Calu3 (cell line): ENCODE results near the gene AMMECR1L. TPM values are rescaled to one million over a fixed set of nuclear protein-coding genes. Genes with fewer than 3 reads are reported as not detected.

Experiments used
- BruUV-seq: library from RNA; stranded (reverse); fragments of 400-500 nt; replicated peaks from 2 replicates; lab custom pipeline; 2021; lab: Mats Ljungman, UMichigan
- CTCF ChIA-PET: fragments of 300-600 bp; sonication (Branson Sonifier 250); formaldehyde crosslinking; loops from one replicate; lab custom pipeline; 2022; ENCODE audit warnings: antibody characterized with exemption; lab: Charles Lee
- DNase-seq: peaks from one replicate; pipeline ENCODE4 v3.0.0; 2022
- H3K27ac Mint-ChIP-seq: one replicate; pipeline ENCODE4 v1.8.0; 2022; ENCODE audit warnings: mixed read lengths; ENCODE audit not compliant: unreplicated experiment
- H3K27me3 Mint-ChIP-seq: one replicate; pipeline ENCODE4 v1.8.0; 2022; ENCODE audit warnings: mixed read lengths; ENCODE audit not compliant: unreplicated experiment
- H3K36me3 Mint-ChIP-seq: one replicate; pipeline ENCODE4 v1.8.0; 2022; ENCODE audit warnings: mild to moderate bottlenecking, moderate library complexity, mixed read lengths; ENCODE audit not compliant: insufficient read depth, unreplicated experiment
- H3K4me1 Mint-ChIP-seq: one replicate; pipeline ENCODE4 v1.8.0; 2022; ENCODE audit warnings: mild to moderate bottlenecking, low read depth, mixed read lengths; ENCODE audit not compliant: unreplicated experiment
- H3K4me3 Mint-ChIP-seq: one replicate; pipeline ENCODE4 v1.8.0; 2022; ENCODE audit warnings: mild to moderate bottlenecking, low read depth, moderate library complexity, mixed read lengths; ENCODE audit not compliant: unreplicated experiment
- H3K9me3 Mint-ChIP-seq: one replicate; pipeline ENCODE4 v1.8.0; 2022; ENCODE audit warnings: low read depth, mixed read lengths; ENCODE audit not compliant: unreplicated experiment
- CTCF ChIP-seq: fragments of 200-600 bp; IDR thresholded peaks from one replicate; pipeline ENCODE4 v1.8.0; 2022; ENCODE audit warnings: antibody characterized with exemption; ENCODE audit not compliant: unreplicated experiment
- intact Hi-C: fragments of 100-400 bp; cut with micrococcal nuclease; formaldehyde crosslinking; loops from one replicate; pipeline ENCODE4 v1.10.0; 2022; ENCODE audit not compliant: unreplicated experiment
- total RNA-seq: library from RNA; stranded (reverse); gene quantifications from 2 replicates; pipeline ENCODE4 v1.2.3, GENCODE V29; 2022

AMMECR1L gene
- total RNA-seq, 1 experiment from 2014 or later = 21.6 TPM

GRCh38 chr2:127901339-127902056 lies 15.7 kb upstream of the AMMECR1L start:
- Mint-ChIP-seq H3K4me3 (no peak overlapping the region), H3K4me1 (no peaks in the 10 kb centered on the region), H3K27ac (no peak overlapping the region), H3K9me3 (no peaks in the 10 kb centered on the region), H3K36me3 (no peaks in the 10 kb centered on the region), H3K27me3 (peaks cover 18% of the 10 kb centered on the region)
- BruUV-seq = no TSS peak
- DNase-seq = no peak
- intact Hi-C loops = no loop called here
- CTCF ChIA-PET = interaction anchor here (0.6 kb wide), 1 partner anchor 87 kb away, joined by 8 read pairs; no protein-coding TSS in a partner anchor
- no peak for TF ChIP-seq CTCF

- H3K9me3 Mint-ChIP-seq = no peaks in the 10 kb centered on the region
- no peak for DNase-seq
- no peaks in the 10 kb centered on the region for H3K4me1 Mint-ChIP-seq
- CTCF ChIA-PET = no interaction called here
- no peak for TF ChIP-seq CTCF
- no peaks in the 10 kb centered on the region for H3K27me3 Mint-ChIP-seq
- no peaks in the 10 kb centered on the region for H3K36me3 Mint-ChIP-seq
- no peak overlapping the region for H3K4me3 Mint-ChIP-seq
- no TSS peak for BruUV-seq
- H3K27ac Mint-ChIP-seq = no peak overlapping the region
- intact Hi-C loops = no loop called here
Measured at GRCh38 chr2:127897531-127898211, 11.9 kb upstream of the AMMECR1L start.

- no peaks in the 10 kb centered on the region for H3K4me1 Mint-ChIP-seq
- no peak overlapping the region for H3K4me3 Mint-ChIP-seq
- H3K36me3 Mint-ChIP-seq = no peaks in the 10 kb centered on the region
- H3K27me3 Mint-ChIP-seq = no peaks in the 10 kb centered on the region
- no TSS peak for BruUV-seq
- H3K27ac Mint-ChIP-seq = no peak overlapping the region
- TF ChIP-seq CTCF = no peak
- intact Hi-C loops = no loop called here
- no peaks in the 10 kb centered on the region for H3K9me3 Mint-ChIP-seq
- DNase-seq = no peak
- CTCF ChIA-PET = no interaction called here
Measured at GRCh38 chr2:127893494-127893893, 7.7 kb upstream of the AMMECR1L start.

GRCh38 chr2:127893033-127893432 lies 7.3 kb upstream of the AMMECR1L start:
- Mint-ChIP-seq H3K4me1 (peaks cover 3% of the 10 kb centered on the region), H3K27ac (no peak overlapping the region), H3K9me3 (no peaks in the 10 kb centered on the region), H3K4me3 (no peak overlapping the region), H3K27me3 (no peaks in the 10 kb centered on the region), H3K36me3 (no peaks in the 10 kb centered on the region)
- intact Hi-C loops = no loop called here
- BruUV-seq = no TSS peak
- no peak for DNase-seq
- CTCF ChIA-PET = no interaction called here
- TF ChIP-seq CTCF = no peak
